ENCODE measurements around the gene BPIFA2. TPM values are rescaled to one million over a fixed set of nuclear protein-coding genes. Genes with fewer than 3 reads are reported as not detected.

Gene BPIFA2
- total RNA-seq, 1 donor from 2014 or later, result not detected

GRCh38 chr20:33145521-33145920, 22.4 kb upstream of the BPIFA2 start:
- no peaks in the 10 kb centered on the region for H3K36me3 ChIP-seq
- H3K9me3 ChIP-seq, result no peaks in the 10 kb centered on the region
- H3K4me1 ChIP-seq, result no peaks in the 10 kb centered on the region
- DNase-seq (ENCODE audit: extremely low spot score in 2 of 2), result peak in 1 of 2 donors; percentile 58
- no peak for TF ChIP-seq POLR2A (IDR thresholded peaks at IDR 0.05)
- TF ChIP-seq CTCF (IDR thresholded peaks at IDR 0.05), result no peak
- no peak for TF ChIP-seq POLR2AphosphoS5 (IDR thresholded peaks at IDR 0.05; ENCODE audit: insufficient read depth in 1 of 2, low read depth in 1 of 2)
- no peak overlapping the region for H3K27ac ChIP-seq
- no peak overlapping the region for H3K4me3 ChIP-seq
- intact Hi-C loops (cut with DNase I), result no loop called here
- no peaks in the 10 kb centered on the region for H3K27me3 ChIP-seq

- Histone ChIP-seq H3K27me3 (no peaks in the 10 kb centered on the region), H3K4me3 (no peak overlapping the region), H3K36me3 (no peaks in the 10 kb centered on the region), H3K27ac (no peak overlapping the region), H3K9me3 (no peaks in the 10 kb centered on the region), H3K4me1 (no peaks in the 10 kb centered on the region)
- DNase-seq (ENCODE audit: extremely low spot score in 2 of 2), result no peak
- intact Hi-C loops (cut with DNase I), result no loop called here
- no peak for TF ChIP-seq POLR2AphosphoS5 (IDR thresholded peaks at IDR 0.05; ENCODE audit: insufficient read depth in 1 of 2, low read depth in 1 of 2)
- no peak for TF ChIP-seq CTCF (IDR thresholded peaks at IDR 0.05)
- TF ChIP-seq POLR2A (IDR thresholded peaks at IDR 0.05), result no peak
These were observed 20.7 kb upstream of the BPIFA2 start for GRCh38 chr20:33147299-33147698.

- Histone ChIP-seq H3K9me3 (no peaks in the 10 kb centered on the region), H3K27ac (no peak overlapping the region), H3K4me3 (no peak overlapping the region), H3K36me3 (no peaks in the 10 kb centered on the region), H3K4me1 (no peaks in the 10 kb centered on the region), H3K27me3 (no peaks in the 10 kb centered on the region)
- intact Hi-C loops (cut with DNase I), result no loop called here
- peak in 1 of 2 donors; percentile 89 for DNase-seq (ENCODE audit: extremely low spot score in 2 of 2)
- TF ChIP-seq POLR2AphosphoS5 (IDR thresholded peaks at IDR 0.05; ENCODE audit: insufficient read depth in 1 of 2, low read depth in 1 of 2) (no peak), CTCF (IDR thresholded peaks at IDR 0.05) (no peak), POLR2A (IDR thresholded peaks at IDR 0.05) (no peak)
These were observed 19.9 kb upstream of the BPIFA2 start for GRCh38 chr20:33148040-33148439.

GRCh38 chr20:33154252-33154651, 13.7 kb upstream of the BPIFA2 start:
- no peaks in the 10 kb centered on the region for H3K27me3 ChIP-seq

More at GRCh38 chr20:33154252-33154651, 13.7 kb upstream of the BPIFA2 start:
- H3K36me3 ChIP-seq, result no peaks in the 10 kb centered on the region
- no peak overlapping the region for H3K27ac ChIP-seq
- intact Hi-C loops (cut with DNase I), result no loop called here
- no peaks in the 10 kb centered on the region for H3K9me3 ChIP-seq
- TF ChIP-seq POLR2A (IDR thresholded peaks at IDR 0.05) (no peak), POLR2AphosphoS5 (IDR thresholded peaks at IDR 0.05; ENCODE audit: insufficient read depth in 1 of 2, low read depth in 1 of 2) (no peak), CTCF (IDR thresholded peaks at IDR 0.05) (no peak)
- no peaks in the 10 kb centered on the region for H3K4me1 ChIP-seq
- DNase-seq (ENCODE audit: extremely low spot score in 2 of 2), result peak in 1 of 2 donors; percentile 16
- H3K4me3 ChIP-seq, result no peak overlapping the region
